Breast epithelium (tissue), 4 donors: ENCODE measurements around the gene ANP32A. TPM values are rescaled to one million over a fixed set of nuclear protein-coding genes. Genes with fewer than 3 reads are reported as not detected.

Experiments
- DNase-seq, 2 donors: peaks; one replicate each; pipeline ENCODE4 v3.0.0-alpha.2; 2019; ENCODE audit warnings: low spot score in 2 of 2
- H3K27ac ChIP-seq, 2 donors: fragments of 200-600 bp; sonication (generic) in 1 of 2; one replicate each; pipeline ENCODE4 v1.5.1; 2016 to 2019; ENCODE audit warnings: mild to moderate bottlenecking in 1 of 2
- H3K27me3 ChIP-seq, 2 donors: fragments of 200-600 bp; sonication (generic) in 1 of 2; one replicate each; pipeline versions ENCODE4 v1.5.1 to v1.6.0; 2017 to 2019; ENCODE audit warnings: control low read depth in 1 of 2, mild to moderate bottlenecking in 1 of 2
- H3K36me3 ChIP-seq: fragments of 200-600 bp; one replicate; pipeline ENCODE4 v1.5.1; 2019
- H3K4me1 ChIP-seq, 2 donors: fragments of 200-600 bp; sonication (generic); one replicate each; pipeline ENCODE4 v1.5.1; 2016 to 2019; ENCODE audit warnings: control low read depth in 1 of 2
- H3K4me3 ChIP-seq, 3 donors: fragments of 200-600 bp; sonication (generic); 1 replicate in 2 of 3; 2 replicates in 1 of 3; pipeline ENCODE4 v1.5.1; 2016 to 2019; ENCODE audit warnings: mild to moderate bottlenecking in 3 of 3, moderate library complexity in 2 of 3
- H3K9me3 ChIP-seq, 2 donors: fragments of 200-600 bp; sonication (generic) in 1 of 2; one replicate each; pipeline ENCODE4 v1.5.1; 2016 to 2019; ENCODE audit warnings: control low read depth in 1 of 2
- CTCF ChIP-seq, 3 donors: fragments of 450-650 bp; IDR thresholded peaks; one replicate each; pipeline ENCODE4 v1.5.1; 2016 to 2017; ENCODE audit warnings: antibody characterized with exemption in 3 of 3, mild to moderate bottlenecking in 3 of 3, moderate library complexity in 3 of 3
- POLR2A ChIP-seq: fragments of 450-650 bp; IDR thresholded peaks from one replicate; pipeline ENCODE4 v1.6.1; 2016; ENCODE audit warnings: antibody characterized with exemption, mild to moderate bottlenecking, moderate library complexity
- POLR2AphosphoS5 ChIP-seq, 3 donors: sonication (generic); formaldehyde crosslinking; IDR thresholded peaks; one replicate each; pipeline ENCODE4 v1.6.1; 2017; ENCODE audit warnings: antibody characterized with exemption in 3 of 3
- intact Hi-C: fragments of 100-400 bp; cut with DNase I; formaldehyde crosslinking; loops from one replicate; pipeline ENCODE4 v1.15.1; 2023; ENCODE audit warnings: low total_unique reads
- total RNA-seq, 3 donors: library from RNA; depleted of rRNA; stranded (reverse); fragments of >200 nt; gene quantifications; one replicate each; pipeline ENCODE4 v1.1.0, GENCODE V29; 2016

ANP32A gene
- total RNA-seq, 3 donors from 2014 or later, result 57.0 to 63.4 (median 62.8) TPM

GRCh38 chr15:68732451-68732850 lies 88.2 kb downstream of the ANP32A start:
- Histone ChIP-seq H3K4me1 (no peaks in the 10 kb centered on the region), H3K36me3 (no peaks in the 10 kb centered on the region), H3K27ac (no peak overlapping the region), H3K9me3 (no peaks in the 10 kb centered on the region), H3K27me3 (no peaks in the 10 kb centered on the region), H3K4me3 (no peak overlapping the region)
- intact Hi-C loops, result loop anchor here (5.0 to 10.0 kb wide), 2 partner anchors 680 to 1808 kb away; partner anchors contain the start of gene KIF23
- no peak for TF ChIP-seq POLR2A
- TF ChIP-seq CTCF (IDR thresholded peaks at IDR 0.05), result no peak
- no peak for TF ChIP-seq POLR2AphosphoS5 (IDR thresholded peaks at IDR 0.05)
- no peak for DNase-seq

DNA sequence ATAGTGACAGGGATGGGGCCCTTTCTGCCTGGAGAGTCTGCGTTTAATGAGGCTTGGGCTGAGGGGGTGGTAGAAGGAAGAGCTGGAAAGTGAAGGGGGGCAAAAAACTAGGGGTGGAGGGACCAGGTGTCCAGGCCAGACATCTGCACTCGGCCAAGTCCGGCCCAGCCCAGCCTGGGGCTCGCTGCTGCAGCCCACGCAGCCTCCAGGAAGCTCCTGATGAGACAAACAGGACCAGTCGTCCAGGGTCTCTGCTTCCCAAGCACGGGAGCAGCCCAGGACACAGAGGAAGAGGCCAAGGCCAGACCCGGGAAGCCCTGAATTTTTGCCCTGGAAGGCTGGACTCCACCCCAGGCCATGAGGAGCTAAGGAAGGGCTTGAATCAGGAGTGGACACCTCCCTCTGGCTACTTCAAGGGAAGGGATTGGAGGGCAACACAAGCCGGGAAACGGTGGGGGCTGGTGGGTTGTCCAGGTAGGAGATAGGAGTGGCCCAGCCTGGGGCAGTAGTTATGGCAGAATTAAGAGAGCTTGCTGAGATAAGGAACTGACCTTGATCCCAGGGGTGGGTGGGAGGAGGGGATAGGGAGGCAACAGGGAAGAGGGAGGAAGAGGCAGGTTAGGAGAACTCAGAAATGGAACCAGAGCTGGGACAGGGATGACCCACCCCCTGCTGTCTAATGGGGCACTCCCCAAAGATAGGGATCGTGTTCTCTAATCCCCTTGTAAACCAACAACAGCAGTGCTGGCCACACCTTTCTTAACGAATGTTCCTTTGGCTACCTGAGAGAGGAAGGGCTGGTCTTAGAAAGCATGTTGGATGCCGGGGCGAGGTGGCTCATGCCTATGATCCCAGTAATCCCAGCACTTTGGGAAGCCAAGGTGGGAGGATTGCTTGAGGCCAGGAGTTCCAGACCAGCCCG lies 89.5 kb downstream of the ANP32A start:
- peak overlapping the region in 1 of 2 donors; percentile 33 for H3K27ac ChIP-seq
- no peak for DNase-seq
- H3K27me3 ChIP-seq, result no peaks in the 10 kb centered on the region
- no peaks in the 10 kb centered on the region for H3K9me3 ChIP-seq
- no peak for TF ChIP-seq POLR2AphosphoS5 (IDR thresholded peaks at IDR 0.05)
- TF ChIP-seq POLR2A, result no peak
- TF ChIP-seq CTCF (IDR thresholded peaks at IDR 0.05), result no peak
- no peaks in the 10 kb centered on the region for H3K4me1 ChIP-seq
- no peaks in the 10 kb centered on the region for H3K36me3 ChIP-seq
- no peak overlapping the region for H3K4me3 ChIP-seq
- intact Hi-C loops, result loop anchor here (5.0 to 10.0 kb wide), 2 partner anchors 681 to 1806 kb away; partner anchors contain the start of gene KIF23

DNA sequence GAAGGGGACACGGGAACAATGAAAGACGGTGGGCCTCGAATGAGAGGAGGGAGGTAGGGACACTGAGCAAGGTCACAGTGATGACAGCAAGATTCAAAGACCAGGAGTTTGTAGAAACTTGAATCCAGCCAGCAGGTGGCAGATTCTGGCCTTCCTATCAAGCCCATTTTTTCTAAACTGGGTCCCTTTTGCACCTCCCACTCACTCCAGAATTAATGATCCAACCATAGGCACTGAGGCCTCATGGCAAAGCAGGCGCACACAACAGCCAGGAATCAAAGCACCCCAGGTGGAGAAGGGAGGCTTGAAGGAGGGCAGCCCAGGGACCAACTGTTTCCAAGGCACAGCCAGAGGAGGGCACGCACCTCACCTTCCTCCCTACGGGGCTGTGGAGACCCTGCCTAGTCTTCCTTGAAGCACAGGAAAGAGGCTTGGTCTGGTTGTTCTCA lies 90.2 kb downstream of the ANP32A start:
- TF ChIP-seq POLR2A (no peak), CTCF (IDR thresholded peaks at IDR 0.05) (peak in 2 of 3 donors; percentile 69 to 71)
- H3K27me3 ChIP-seq, result no peaks in the 10 kb centered on the region
- DNase-seq, result no peak
- no peaks in the 10 kb centered on the region for H3K36me3 ChIP-seq
- H3K4me3 ChIP-seq, result no peak overlapping the region
- intact Hi-C loops, result loop anchor here (5.0 to 10.0 kb wide), 2 partner anchors 682 to 1806 kb away; partner anchors contain the start of gene KIF23
- H3K27ac ChIP-seq, result peak overlapping the region; percentile 9 to 33
- no peaks in the 10 kb centered on the region for H3K4me1 ChIP-seq
- no peaks in the 10 kb centered on the region for H3K9me3 ChIP-seq

DNA sequence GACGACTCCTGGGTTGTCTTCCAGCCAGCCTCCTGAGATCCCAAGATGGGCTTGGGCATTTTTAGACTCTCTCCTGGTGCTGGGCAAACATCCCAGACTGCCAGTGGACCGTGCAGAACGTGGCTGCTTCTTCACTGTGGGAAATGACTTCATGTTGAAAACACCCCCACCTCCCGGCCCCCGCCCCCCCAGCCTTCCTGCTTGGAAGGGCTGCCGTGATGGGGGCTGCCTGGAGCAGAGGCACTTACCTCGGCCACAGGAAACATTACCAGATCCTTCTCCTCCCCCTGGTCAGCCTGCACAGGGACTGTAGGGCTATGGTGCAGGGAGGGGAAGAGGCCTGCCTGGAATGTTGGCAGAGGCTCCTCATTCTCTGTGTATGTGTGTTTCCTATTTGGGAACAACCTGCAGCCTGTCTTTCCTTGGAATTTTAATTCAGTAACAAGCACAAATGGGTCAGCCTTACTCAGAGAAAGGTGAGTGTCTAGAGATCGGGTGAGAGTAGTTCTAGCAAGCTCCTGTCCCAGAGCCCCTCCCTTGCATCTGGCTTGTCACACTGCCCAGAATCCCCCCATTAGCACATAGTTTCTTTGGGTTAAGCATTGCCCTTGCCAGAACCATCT lies 90.8 kb downstream of the ANP32A start:
- peak in 1 of 2 donors; percentile 41 for DNase-seq
- H3K4me1 ChIP-seq, result no peaks in the 10 kb centered on the region
- no peaks in the 10 kb centered on the region for H3K36me3 ChIP-seq
- no peak for TF ChIP-seq POLR2AphosphoS5 (IDR thresholded peaks at IDR 0.05)
- no peak for TF ChIP-seq CTCF (IDR thresholded peaks at IDR 0.05)
- H3K27me3 ChIP-seq, result no peaks in the 10 kb centered on the region
- no peak overlapping the region for H3K4me3 ChIP-seq
- no peaks in the 10 kb centered on the region for H3K9me3 ChIP-seq
- H3K27ac ChIP-seq, result peak overlapping the region; percentile 9 to 12
- intact Hi-C loops, result loop anchor here (5.0 to 10.0 kb wide), 2 partner anchors 682 to 1805 kb away; partner anchors contain the start of gene KIF23

Other genes with a start within 250 kb of the ANP32A start
- 10 to 100 TPM in 1 of 3 donors, 1 to 10 TPM in 2; 2.9 to 11.2 (median 3.5) TPM for gene CORO2B, start 241.9 kb downstream of the ANP32A start, total RNA-seq
- 1 to 10 TPM; 5.1 to 7.9 (median 6.1) TPM for gene SPESP1, start 109.6 kb upstream of the ANP32A start, total RNA-seq
- gene NOX5, start 193.8 kb upstream of the ANP32A start, total RNA-seq, result 1 to 10 TPM; 1.0 to 2.6 (median 1.9) TPM